HCT116 (cell line): ENCODE measurements around the gene PPFIBP1. TPM values are rescaled to one million over a fixed set of nuclear protein-coding genes. Genes with fewer than 3 reads are reported as not detected.
"Not testable (repeated sequence)": the region's sequence is repeated elsewhere in the genome, so short reads cannot be mapped to it uniquely, and the experiment has no call there.

Experiments used
- ATAC-seq: fragments of 200-7000 bp; cut with Tn5 transposase; 2 replicates; pipeline ENCODE4 v1.9.1; 2020; ENCODE audit warnings: mild to moderate bottlenecking, moderate library complexity
- BruUV-seq: library from RNA; stranded (reverse); fragments of 400-500 nt; replicated peaks from 2 replicates; lab custom pipeline; 2021; lab: Mats Ljungman, UMichigan
- CTCF ChIA-PET: fragments of 300-600 bp; sonication (Branson Sonifier 250); formaldehyde crosslinking; loops from one replicate; lab custom pipeline; 2021; ENCODE audit warnings: antibody characterized with exemption; lab: Charles Lee
- POLR2A ChIA-PET: fragments of 300-600, 350-600 bp; sonication (Branson Sonifier 250); formaldehyde crosslinking; loops from one replicate; lab custom pipeline; 2021; ENCODE audit warnings: antibody characterized with exemption; lab: Charles Lee
- RAD21 ChIA-PET, 2 experiments: fragments of 300-600 bp; sonication (Branson Sonifier 250); formaldehyde crosslinking; loops; one replicate each; lab custom pipeline; 2023; ENCODE audit warnings: low total read pairs in 2 of 2; ENCODE audit not compliant: uncharacterized antibody in 2 of 2, unreplicated experiment in 2 of 2, low non-redundant PET in 1 of 2; lab: Charles Lee
- DNase-seq: peaks from one replicate; pipeline ENCODE4 v3.0.0-alpha.2; 2010; ENCODE audit warnings: low read depth, low spot score
- H2AFZ ChIP-seq: fragments of 200-600 bp; shearing (Covaris generic), sonication (generic); 2 replicates; pipeline ENCODE4 v1.6.1; 2017; ENCODE audit warnings: low read depth, mixed run types, mixed read lengths, antibody characterized with exemption, low read length; ENCODE audit not compliant: poor library complexity, severe bottlenecking
- H3K27ac ChIP-seq: 2 replicates; pipeline ENCODE4 v1.5.1; 2012; ENCODE audit warnings: low read depth, low read length
- H3K27me3 ChIP-seq: fragments of 200-600 bp; sonication (generic); 2 replicates; pipeline ENCODE4 v1.6.1; 2016; ENCODE audit warnings: mixed run types, low read length, mixed read lengths; ENCODE audit not compliant: insufficient read depth
- H3K36me3 ChIP-seq, 2 experiments: fragments of 200-500 bp in 1 of 2; fragments of 200-600 bp in 1 of 2; sonication (Bioruptor generic) in 1 of 2; sonication (generic) in 1 of 2; 2 replicates each; pipeline versions ENCODE4 v1.5.1 to v1.6.1; 2014 to 2016; ENCODE audit warnings: low read length in 2 of 2, inconsistent platforms in 1 of 2, mixed read lengths in 1 of 2, mixed run types in 1 of 2; ENCODE audit not compliant: insufficient read depth in 2 of 2, control insufficient read depth in 1 of 2
- H3K4me1 ChIP-seq, 2 experiments: fragments of 200-600 bp in 1 of 2; sonication (generic) in 1 of 2; 2 replicates each; pipeline versions ENCODE4 v1.5.1 to v1.6.1; 2012 to 2017; ENCODE audit warnings: low read length in 2 of 2, inconsistent platforms in 1 of 2, mild to moderate bottlenecking in 1 of 2, mixed read lengths in 1 of 2, mixed run types in 1 of 2, moderate library complexity in 1 of 2; ENCODE audit not compliant: insufficient read depth in 2 of 2, control insufficient read depth in 1 of 2
- H3K4me2 ChIP-seq: fragments of 200-600 bp; sonication (generic); 2 replicates; pipeline ENCODE4 v1.6.1; 2017; ENCODE audit warnings: mixed run types, low read length, mixed read lengths
- H3K4me3 ChIP-seq, 2 experiments: fragments of 200-600 bp in 1 of 2; sonication (generic) in 1 of 2; replicated peaks in 1 of 2; 2 replicates each; pipeline ENCODE4 v1.5.1; 2011 to 2016; ENCODE audit warnings: low read length in 2 of 2, control low read depth in 1 of 2, low read depth in 1 of 2, mild to moderate bottlenecking in 1 of 2, mixed read lengths in 1 of 2, mixed run types in 1 of 2
- H3K79me2 ChIP-seq: fragments of 200-600 bp; sonication (generic); 2 replicates; pipeline ENCODE4 v1.6.1; 2017; ENCODE audit warnings: mild to moderate bottlenecking, mixed run types, low read length, moderate library complexity, mixed read lengths; ENCODE audit not compliant: insufficient read depth
- H3K9ac ChIP-seq: fragments of 200-600 bp; sonication (generic); 2 replicates; pipeline ENCODE4 v1.6.1; 2016; ENCODE audit warnings: low read length, mixed read lengths
- H3K9me2 ChIP-seq: fragments of 200-600 bp; sonication (generic), shearing (Covaris generic); 2 replicates; pipeline ENCODE4 v1.6.1; 2017; ENCODE audit warnings: mixed run types, mild to moderate bottlenecking, moderate library complexity; ENCODE audit not compliant: insufficient read depth
- H3K9me3 ChIP-seq, 2 experiments: fragments of 200-500 bp in 1 of 2; fragments of 200-600 bp in 1 of 2; sonication (Bioruptor generic) in 1 of 2; sonication (generic) in 1 of 2; 2 replicates each; pipeline ENCODE4 v1.6.1; 2014 to 2017; ENCODE audit warnings: low read length in 2 of 2, mixed read lengths in 2 of 2, inconsistent platforms in 1 of 2, low read depth in 1 of 2, mild to moderate bottlenecking in 1 of 2, mixed run types in 1 of 2, moderate library complexity in 1 of 2; ENCODE audit not compliant: control insufficient read depth in 1 of 2, insufficient read depth in 1 of 2
- H4K20me1 ChIP-seq: fragments of 200-600 bp; sonication (generic), shearing (Covaris generic); 2 replicates; pipeline ENCODE4 v1.6.1; 2017; ENCODE audit warnings: mixed run types, mild to moderate bottlenecking, moderate library complexity; ENCODE audit not compliant: insufficient read depth
- CBX3 ChIP-seq: IDR thresholded peaks from 2 replicates; pipeline ENCODE4 v1.6.1; 2012; ENCODE audit warnings: low read depth
- EGR1 ChIP-seq: IDR thresholded peaks from 2 replicates; pipeline ENCODE4 v1.6.1; 2012; ENCODE audit warnings: low read depth
- ELF1 ChIP-seq: IDR thresholded peaks from 2 replicates; pipeline ENCODE4 v1.6.1; 2012; ENCODE audit warnings: low read depth, borderline replicate concordance
- JUND ChIP-seq: IDR thresholded peaks from 2 replicates; pipeline ENCODE4 v1.6.1; 2012
- POLR2A ChIP-seq: IDR thresholded peaks from 2 replicates; pipeline ENCODE4 v1.7.0; 2011; ENCODE audit warnings: borderline replicate concordance; ENCODE audit not compliant: insufficient read depth, insufficient read length; ENCODE audit errors: extremely low read depth
- RAD21 ChIP-seq: IDR thresholded peaks from 2 replicates; pipeline ENCODE4 v1.6.1; 2012; ENCODE audit warnings: low read depth, mild to moderate bottlenecking
- SP1 ChIP-seq: IDR thresholded peaks from 2 replicates; pipeline ENCODE4 v1.6.1; 2012; ENCODE audit warnings: low read depth
- SRF ChIP-seq: IDR thresholded peaks from 2 replicates; pipeline ENCODE4 v1.6.1; 2012; ENCODE audit warnings: low read depth
- YY1 ChIP-seq: IDR thresholded peaks from 2 replicates; pipeline ENCODE4 v1.6.1; 2011; ENCODE audit warnings: low read length, low read depth, moderate library complexity, mild to moderate bottlenecking; ENCODE audit not compliant: insufficient replicate concordance; ENCODE audit errors: extremely low read depth
- ZFX ChIP-seq: fragments of 450-650 bp; IDR thresholded peaks from 2 replicates; pipeline ENCODE4 v1.6.1; 2017
- ZNF274 ChIP-seq: fragments of 200-500 bp; sonication (Bioruptor generic); IDR thresholded peaks from 2 replicates; pipeline ENCODE4 v1.6.1; 2014; ENCODE audit warnings: mild to moderate bottlenecking, low read depth, low read length, inconsistent platforms
- intact Hi-C: fragments of 100-400 bp; cut with micrococcal nuclease; formaldehyde crosslinking; loops from 2 replicates; pipeline ENCODE4 v1.10.0; 2022
- total RNA-seq: library from RNA; stranded (reverse); gene quantifications from one replicate; pipeline ENCODE4 v1.2.1, GENCODE V29; 2021; ENCODE audit not compliant: unreplicated experiment
- TF ChIP-seq, protein P1 (sequence below): IDR thresholded peaks from 2 replicates; pipeline ENCODE4 v1.6.1; 2011; ENCODE audit warnings: mild to moderate bottlenecking, low read length, moderate library complexity; ENCODE audit not compliant: insufficient replicate concordance; ENCODE audit errors: extremely low read depth
- TF ChIP-seq, protein P2 (sequence below): IDR thresholded peaks from 2 replicates; pipeline ENCODE4 v1.6.1; 2012
- TF ChIP-seq, protein P3 (sequence below): IDR thresholded peaks from 2 replicates; pipeline ENCODE4 v1.6.1; 2012

The PPFIBP1 gene
- total RNA-seq, 1 experiment from 2014 or later = 102 TPM

DNA sequence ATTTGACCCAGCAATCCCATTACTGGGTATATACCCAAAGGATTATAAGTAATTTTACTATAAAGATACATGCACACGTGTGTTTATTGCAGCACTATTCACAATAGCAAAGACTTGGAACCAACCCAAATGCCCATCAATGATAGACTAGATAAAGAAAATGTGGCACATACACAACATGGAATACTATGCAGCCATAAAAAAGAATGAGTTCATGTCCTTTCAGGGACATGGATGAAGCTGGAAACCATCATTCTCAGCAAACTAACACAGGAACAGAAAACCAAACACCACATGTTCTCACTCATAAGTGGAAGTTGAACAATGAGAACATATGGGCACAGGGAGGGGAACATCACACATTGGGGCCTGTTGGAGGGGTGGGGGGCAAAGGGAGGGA lies 20.9 kb downstream of the PPFIBP1 start:
- peaks cover 82% of the 10 kb centered on the region for H3K79me2 ChIP-seq
- intact Hi-C loops, RAD21 ChIA-PET, H3K9me3 ChIP-seq, H2AFZ ChIP-seq, H3K27me3 ChIP-seq, BruUV-seq, H4K20me1 ChIP-seq, H3K36me3 ChIP-seq, H3K4me2 ChIP-seq, H3K9ac ChIP-seq, DNase-seq, H3K4me3 ChIP-seq, H3K27ac ChIP-seq, H3K9me2 ChIP-seq, ATAC-seq, CTCF ChIA-PET, POLR2A ChIA-PET: not testable (repeated sequence)
- peaks cover 40 to 50% of the 10 kb centered on the region in 2 experiments for H3K4me1 ChIP-seq

DNA sequence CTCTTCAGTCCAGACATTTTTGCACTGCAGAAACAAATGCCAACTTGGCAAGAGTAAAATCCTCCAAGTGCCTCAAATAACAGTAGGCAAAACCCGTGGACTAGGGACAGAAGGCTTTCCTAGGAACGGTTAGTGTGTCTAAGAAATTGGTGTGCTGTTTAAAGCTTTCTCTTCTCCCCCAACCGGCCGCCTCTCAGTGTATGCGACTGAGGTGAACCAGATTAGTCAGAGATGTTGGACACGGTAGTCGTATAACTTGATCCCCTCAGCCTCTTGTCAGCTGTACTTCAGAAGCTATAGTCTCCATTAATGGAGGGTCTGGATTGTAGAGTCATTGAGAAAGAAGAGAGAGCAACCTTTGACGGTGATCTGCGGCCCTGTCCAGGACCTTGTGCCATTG lies 21.7 kb downstream of the PPFIBP1 start:
- Histone ChIP-seq H3K79me2 (peaks cover 80% of the 10 kb centered on the region), H3K9me2 (no peaks in the 10 kb centered on the region), H3K36me3 (no peaks in the 10 kb centered on the region), H3K9ac (no peak overlapping the region), H2AFZ (no peak overlapping the region), H3K4me3 (no peak overlapping the region), H3K4me2 (0 out of 2 replicates have a peak overlapping the region, but pooled peaks have one; percentile 20), H3K27ac (no peak overlapping the region), H4K20me1 (no peaks in the 10 kb centered on the region), H3K9me3 (no peaks in the 10 kb centered on the region), H3K27me3 (no peaks in the 10 kb centered on the region), H3K4me1 (peaks cover 47 to 58% of the 10 kb centered on the region in 2 experiments)
- ATAC-seq = no peak
- no peak for TF ChIP-seq RAD21
- ChIA-PET CTCF (no interaction called here), RAD21 (no interaction called here), POLR2A (no interaction called here)
- BruUV-seq = no TSS peak
- intact Hi-C loops = no loop called here
- DNase-seq = no peak

DNA sequence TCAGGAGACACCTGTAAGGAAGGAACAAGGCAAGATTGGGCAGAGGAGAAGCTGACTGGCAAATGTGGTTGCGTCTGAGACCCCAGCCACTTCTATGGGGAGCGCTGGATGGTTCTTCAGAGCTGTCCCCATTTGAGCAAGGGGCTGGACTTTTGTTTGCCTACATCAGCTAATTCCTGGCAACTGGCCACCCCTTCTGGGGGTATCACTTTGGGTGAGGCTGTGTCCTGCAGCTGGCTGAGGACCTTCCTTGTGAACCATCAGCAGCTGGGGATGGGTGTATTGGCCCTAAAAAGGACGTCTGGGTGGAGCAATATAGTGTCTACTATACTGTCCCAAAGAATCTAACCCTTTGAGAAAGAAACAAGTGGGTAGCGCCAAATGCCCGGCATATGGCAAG lies 23.6 kb downstream of the PPFIBP1 start:
- Histone ChIP-seq H3K79me2 (peaks cover 80% of the 10 kb centered on the region), H4K20me1 (no peaks in the 10 kb centered on the region), H3K9ac (no peak overlapping the region), H3K9me2 (no peaks in the 10 kb centered on the region), H3K36me3 (no peaks in the 10 kb centered on the region), H3K27me3 (no peaks in the 10 kb centered on the region), H3K4me2 (peak overlapping the region; percentile 84; the same call in 1 of the 2 replicates), H2AFZ (no peak overlapping the region), H3K4me1 (peaks cover 61 to 72% of the 10 kb centered on the region in 2 experiments), H3K4me3 (no peak overlapping the region), H3K9me3 (no peaks in the 10 kb centered on the region), H3K27ac (peak overlapping the region; percentile 82)
- CTCF ChIA-PET = no interaction called here
- no TSS peak for BruUV-seq
- DNase-seq (no peak), ATAC-seq (no peak)
- intact Hi-C loops = no loop called here
- POLR2A ChIA-PET = no interaction called here
- RAD21 ChIA-PET = no interaction called here
- TF ChIP-seq, protein P1, sequence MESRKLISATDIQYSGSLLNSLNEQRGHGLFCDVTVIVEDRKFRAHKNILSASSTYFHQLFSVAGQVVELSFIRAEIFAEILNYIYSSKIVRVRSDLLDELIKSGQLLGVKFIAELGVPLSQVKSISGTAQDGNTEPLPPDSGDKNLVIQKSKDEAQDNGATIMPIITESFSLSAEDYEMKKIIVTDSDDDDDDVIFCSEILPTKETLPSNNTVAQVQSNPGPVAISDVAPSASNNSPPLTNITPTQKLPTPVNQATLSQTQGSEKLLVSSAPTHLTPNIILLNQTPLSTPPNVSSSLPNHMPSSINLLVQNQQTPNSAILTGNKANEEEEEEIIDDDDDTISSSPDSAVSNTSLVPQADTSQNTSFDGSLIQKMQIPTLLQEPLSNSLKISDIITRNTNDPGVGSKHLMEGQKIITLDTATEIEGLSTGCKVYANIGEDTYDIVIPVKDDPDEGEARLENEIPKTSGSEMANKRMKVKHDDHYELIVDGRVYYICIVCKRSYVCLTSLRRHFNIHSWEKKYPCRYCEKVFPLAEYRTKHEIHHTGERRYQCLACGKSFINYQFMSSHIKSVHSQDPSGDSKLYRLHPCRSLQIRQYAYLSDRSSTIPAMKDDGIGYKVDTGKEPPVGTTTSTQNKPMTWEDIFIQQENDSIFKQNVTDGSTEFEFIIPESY = no peak
- TF ChIP-seq SP1 (no peak), JUND (no peak), ZNF274 (no peak), EGR1 (no peak), YY1 (no peak), ZFX (no peak), SRF (no peak), POLR2A (no peak), CBX3 (no peak), ELF1 (no peak), RAD21 (no peak)
- TF ChIP-seq, protein P2, sequence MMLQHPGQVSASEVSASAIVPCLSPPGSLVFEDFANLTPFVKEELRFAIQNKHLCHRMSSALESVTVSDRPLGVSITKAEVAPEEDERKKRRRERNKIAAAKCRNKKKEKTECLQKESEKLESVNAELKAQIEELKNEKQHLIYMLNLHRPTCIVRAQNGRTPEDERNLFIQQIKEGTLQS = no peak
- TF ChIP-seq, protein P3, sequence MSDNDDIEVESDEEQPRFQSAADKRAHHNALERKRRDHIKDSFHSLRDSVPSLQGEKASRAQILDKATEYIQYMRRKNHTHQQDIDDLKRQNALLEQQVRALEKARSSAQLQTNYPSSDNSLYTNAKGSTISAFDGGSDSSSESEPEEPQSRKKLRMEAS = no peak
